ENCODE measurements around the gene TSHZ2.
"Not testable (repeated sequence)": the region's sequence is repeated elsewhere in the genome, so short reads cannot be mapped to it uniquely, and the experiment has no call there.

TSHZ2 gene

DNA sequence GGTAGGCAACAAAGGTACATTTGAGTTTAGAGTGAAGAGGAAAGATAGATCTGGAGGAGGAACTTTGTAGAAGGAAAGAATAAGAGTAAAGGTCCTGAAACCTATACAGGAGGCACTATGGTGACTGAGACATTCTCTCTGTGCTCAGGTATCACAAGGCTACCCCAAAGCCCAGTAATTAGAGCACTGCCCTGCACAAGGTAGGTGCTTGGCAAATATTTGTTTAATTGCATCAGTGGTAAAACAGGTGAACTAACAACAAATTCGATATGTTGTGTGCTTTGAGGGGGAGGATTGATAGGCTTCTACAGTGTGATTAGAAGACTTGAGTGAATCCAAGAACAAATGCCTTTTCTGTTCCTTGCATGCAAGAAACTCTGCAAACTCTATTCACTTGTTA lies 6.8 kb upstream of the TSHZ2 start:
- DNase-seq = no peak

- DNase-seq = no peak
Measured at GRCh38 chr20:52965819-52966218, 6.3 kb upstream of the TSHZ2 start.

DNA sequence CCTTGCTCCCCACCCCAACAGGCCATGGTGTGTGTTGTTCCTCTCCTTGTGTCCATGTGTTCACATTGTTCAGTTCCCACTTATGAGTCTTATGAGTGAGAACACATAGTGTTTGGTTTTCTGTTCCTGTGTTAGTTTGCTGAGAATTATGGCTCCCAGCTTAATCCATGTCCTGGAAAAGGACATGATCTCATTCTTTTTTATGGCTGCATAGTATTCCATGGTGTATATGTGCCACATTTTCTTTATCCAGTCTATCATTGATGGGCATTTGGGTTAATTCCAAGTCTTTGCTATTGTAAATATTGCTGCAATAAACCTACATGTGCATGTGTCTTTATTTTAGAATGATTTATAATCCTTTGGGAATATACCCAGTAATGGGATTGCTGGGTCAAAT lies 5.6 kb upstream of the TSHZ2 start:
- DNase-seq = not testable (repeated sequence)

DNA sequence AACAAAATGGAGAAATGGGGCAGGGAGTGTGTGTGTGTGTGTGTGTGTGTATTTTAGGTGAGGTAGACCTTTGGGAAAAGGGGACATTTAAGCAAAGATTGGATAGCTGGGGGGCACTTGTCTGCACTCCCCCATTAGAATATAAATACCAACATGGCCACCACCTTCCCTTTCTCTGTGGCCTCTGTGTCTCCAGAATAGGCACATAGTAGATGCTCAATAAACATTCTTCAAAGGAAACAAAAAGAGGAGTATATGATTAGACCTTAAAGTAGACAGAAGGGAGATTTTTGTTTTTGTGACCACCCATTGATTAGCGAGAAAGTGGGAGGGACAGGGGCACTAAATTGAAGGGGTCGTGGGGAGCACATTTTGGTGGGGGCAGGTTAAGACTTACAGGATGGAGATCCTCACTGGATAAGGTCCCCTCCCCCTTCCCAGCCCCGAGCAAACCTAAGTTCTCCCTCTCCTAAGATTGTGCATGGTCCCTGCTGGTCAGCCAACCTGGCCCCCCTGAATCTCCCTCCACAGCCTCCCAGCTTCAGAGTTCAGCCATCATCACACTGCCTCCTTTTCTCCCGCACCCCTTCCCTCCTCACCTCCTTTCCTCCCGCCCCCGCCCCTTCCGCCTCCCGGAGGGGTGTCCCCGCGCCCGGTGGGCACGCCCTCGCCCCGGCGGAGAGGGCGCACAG lies 514 bp upstream of the TSHZ2 start:
- DNase-seq = no peak

- DNase-seq = no peak
Measured at GRCh38 chr20:52972965-52973819, 1.0 kb downstream of the TSHZ2 start.

GRCh38 chr20:52974179-52974594 lies 2.0 kb downstream of the TSHZ2 start:
- DNase-seq = no peak

GRCh38 chr20:52975029-52975732 lies 3.0 kb downstream of the TSHZ2 start:
- no peak for DNase-seq

DNA sequence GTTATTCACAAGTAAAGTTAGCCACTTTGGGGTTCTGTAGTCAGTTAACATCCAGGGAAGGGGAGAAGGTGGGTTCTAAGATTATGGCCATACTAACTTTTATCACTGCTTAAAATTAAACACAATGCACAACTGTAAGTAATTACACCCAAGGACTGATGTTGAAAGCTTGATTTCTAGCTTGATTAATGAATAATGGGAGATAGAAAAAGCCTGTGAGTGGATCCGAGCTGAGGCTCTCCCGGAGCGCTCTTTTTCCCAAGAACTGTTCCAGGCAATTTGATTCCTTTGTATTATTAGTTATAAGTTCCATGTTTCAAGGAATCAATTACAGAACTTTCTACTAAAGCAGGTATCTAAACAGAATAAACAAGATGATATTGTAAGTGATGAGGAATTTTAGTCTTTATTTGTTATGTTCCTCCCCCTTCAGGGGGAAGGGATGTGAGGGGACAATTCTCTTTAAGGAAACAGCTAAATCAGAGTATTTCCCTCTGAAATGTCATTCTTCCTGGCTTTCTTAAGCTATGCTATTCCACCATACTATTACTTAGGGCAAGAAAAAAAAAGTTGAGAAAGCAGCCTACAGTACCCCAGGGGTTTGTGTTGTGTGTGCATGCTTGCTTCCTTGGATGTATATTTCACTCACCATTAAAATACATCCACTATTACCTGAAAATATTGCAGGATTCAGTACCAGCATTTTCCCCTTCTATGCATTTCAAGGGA lies 3.8 kb downstream of the TSHZ2 start:
- no peak for DNase-seq

- no peak for DNase-seq
Measured at GRCh38 chr20:52978851-52979250, 6.7 kb downstream of the TSHZ2 start.

GRCh38 chr20:52981051-52981450 lies 8.9 kb downstream of the TSHZ2 start:
- DNase-seq = no peak

DNA sequence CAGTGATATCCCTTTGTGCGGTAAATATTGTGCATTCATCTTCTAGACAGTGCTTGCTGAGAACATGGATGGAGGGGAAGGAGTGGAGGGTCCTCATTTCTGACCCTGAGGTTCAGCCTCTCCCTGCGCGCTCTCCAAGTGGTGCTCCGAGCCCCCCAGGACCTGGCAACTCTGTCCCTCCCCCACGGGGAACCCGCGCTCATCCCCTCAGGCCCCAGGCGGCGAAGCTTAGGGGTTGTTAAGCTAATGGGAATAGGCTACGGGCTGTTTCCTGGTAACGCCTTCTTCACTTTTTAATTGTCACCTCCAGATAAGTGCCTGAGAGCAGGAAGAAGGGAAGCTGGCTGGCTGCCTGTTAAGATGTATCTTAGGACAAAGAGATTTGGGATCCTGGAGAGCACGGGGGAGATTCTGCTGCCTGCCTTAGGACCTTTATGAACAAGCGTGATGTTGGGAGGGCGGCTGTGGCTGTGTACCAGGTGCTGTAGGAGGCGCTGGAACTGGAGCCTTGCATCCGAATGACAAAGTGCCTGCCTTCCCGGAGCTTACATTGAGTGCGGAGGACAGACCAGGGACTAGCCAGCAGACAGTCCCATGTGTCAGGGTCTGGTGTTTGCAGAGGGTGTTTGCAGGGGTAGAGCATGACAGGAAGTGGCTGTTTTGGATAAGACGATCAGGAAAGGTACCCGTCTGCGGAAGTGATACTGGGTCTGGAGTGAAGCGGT lies 11.7 kb downstream of the TSHZ2 start:
- DNase-seq = no peak

- no peak for DNase-seq
Measured at GRCh38 chr20:52984451-52984810, 12.3 kb downstream of the TSHZ2 start.

- no peak for DNase-seq
Measured at GRCh38 chr20:52985687-52986086, 13.5 kb downstream of the TSHZ2 start.

- DNase-seq = no peak
Measured at GRCh38 chr20:52987295-52987694, 15.1 kb downstream of the TSHZ2 start.

- peak; percentile 3 to 35 (median 4) for DNase-seq
Measured at GRCh38 chr20:52991830-52992229, 19.7 kb downstream of the TSHZ2 start.

- no peak for DNase-seq
Measured at GRCh38 chr20:52992632-52993031, 20.5 kb downstream of the TSHZ2 start.

- no peak for DNase-seq
Measured at GRCh38 chr20:52993076-52993475, 20.9 kb downstream of the TSHZ2 start.

DNA sequence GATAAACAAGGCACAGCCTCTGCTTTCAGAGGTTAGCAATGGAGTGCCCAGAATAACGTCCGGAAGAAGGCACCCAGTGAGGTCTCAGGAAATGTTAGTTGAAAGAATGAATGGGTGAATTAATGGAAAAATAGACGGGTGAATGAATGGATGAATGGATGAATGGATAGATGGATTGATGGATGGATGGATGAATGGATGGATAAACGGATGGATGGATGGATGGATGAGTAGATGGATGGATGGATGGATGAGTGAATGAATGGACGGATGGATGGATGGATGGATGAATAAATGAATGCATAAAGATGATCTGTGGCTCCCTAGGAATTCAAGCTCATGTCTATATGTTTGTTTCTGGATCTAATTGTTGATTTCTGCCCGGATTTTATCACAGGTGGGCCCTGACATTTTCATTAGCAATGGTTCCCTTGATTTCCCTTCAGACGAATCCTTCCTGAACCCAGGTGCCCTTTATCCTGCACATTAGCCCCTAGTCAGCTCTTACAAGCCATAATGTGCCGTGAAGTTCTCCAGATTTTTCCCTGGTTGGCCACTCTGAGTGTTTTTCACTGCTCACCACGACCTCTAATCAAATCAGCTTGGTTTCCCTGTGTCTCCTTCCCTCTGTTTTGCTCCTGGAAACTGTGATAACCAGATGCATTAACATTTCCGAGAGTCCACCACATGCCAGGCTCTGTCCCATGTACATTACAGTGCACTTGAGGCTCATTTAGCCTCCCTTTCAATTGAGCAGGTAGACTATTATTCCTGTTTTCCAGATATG lies 22.2 kb downstream of the TSHZ2 start:
- no peak for DNase-seq

GRCh38 chr20:52996130-52996529 lies 24.0 kb downstream of the TSHZ2 start:
- DNase-seq = no peak

- no peak for DNase-seq
Measured at GRCh38 chr20:52996658-52997057, 24.5 kb downstream of the TSHZ2 start.

DNA sequence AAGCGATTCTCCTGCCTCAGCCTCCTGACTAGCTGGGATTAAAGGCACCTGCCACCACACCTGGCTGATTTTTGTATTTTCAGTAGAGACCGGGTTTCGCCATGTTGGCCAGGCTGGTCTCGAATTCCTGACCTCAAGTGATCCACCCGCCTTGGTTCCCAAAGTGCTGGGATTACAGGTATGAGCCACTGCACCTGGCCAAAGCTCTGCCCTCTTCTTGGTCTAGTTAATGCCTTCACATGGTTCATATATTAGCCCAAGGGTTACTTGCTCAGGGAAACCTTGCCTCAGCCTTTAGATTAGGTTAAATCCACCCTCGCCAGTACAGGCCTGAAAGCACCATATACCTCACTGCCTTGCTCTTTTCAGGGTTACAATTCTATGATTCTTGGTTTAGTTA lies 26.1 kb downstream of the TSHZ2 start:
- no peak for DNase-seq

DNA sequence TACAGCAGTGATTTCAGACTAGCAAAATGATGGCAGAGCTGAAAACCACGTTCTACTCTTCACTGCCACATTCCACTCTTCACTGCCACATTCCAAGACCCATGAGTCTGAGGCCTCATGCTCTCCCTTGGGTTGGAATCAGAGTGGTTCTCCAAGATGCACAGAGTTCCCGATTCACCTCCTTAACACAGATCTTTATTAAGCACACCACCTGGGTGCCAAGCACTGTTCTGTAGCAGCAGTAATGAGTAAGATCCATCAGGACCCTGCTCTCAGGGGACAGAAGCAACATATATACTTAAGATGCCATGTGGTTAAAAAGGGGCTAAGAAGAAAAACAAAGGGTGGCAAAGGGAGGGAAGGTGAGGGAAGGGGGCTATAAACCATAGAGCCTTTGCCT lies 26.9 kb downstream of the TSHZ2 start:
- no peak for DNase-seq
